ENCODE data around the gene DPEP2. TPM values are rescaled to one million over a fixed set of nuclear protein-coding genes. Genes with fewer than 3 reads are reported as not detected.
A peak's percentile ranks its signal among the peaks of the same experiment; 100 is the strongest.

Gene DPEP2
- total RNA-seq, 1 donor from 2014 or later: 29.5 TPM

DNA sequence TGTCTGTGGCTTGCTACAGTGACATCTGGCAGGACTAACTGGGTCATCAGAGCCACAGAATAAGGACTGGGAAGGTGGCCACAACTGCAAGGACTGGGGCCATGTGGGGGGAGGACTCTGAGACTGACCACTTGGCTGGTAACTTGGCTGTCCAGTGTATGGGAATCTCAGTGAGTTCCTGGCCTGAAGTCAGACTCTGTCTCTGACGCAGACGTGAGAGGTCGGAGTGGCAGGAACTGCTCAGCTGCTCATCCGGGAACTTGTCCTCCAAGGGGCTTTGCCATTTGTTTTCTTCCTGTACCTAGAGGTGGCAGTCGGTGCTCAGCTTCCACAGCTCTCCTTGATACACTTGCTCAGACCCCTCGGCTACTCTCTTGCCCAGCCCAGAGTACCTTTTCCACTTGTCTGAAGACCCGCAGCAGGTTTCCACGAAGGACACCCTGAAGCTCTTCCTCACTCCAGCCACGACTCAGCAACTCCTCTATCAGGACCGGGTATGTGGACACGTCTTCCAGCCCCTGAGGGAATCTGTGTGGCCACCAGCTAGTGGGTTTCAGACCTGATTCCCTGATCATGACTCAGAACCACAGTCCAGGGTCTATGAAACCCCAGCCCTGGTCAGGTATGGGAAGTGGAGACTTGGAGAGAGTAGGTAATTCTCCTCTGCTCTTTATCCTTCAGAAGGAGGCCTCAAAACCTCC is 11.7 kb downstream of the DPEP2 start:
- DNase-seq (no peak), ATAC-seq (no peak)
- no peaks in the 10 kb centered on the region for H3K9me3 ChIP-seq
- no peaks in the 10 kb centered on the region for H3K27me3 ChIP-seq (ENCODE audit: low read depth)
- H3K4me1 ChIP-seq: peaks cover 39% of the 10 kb centered on the region
- no peaks in the 10 kb centered on the region for H3K36me3 ChIP-seq
- TF ChIP-seq, protein P1, sequence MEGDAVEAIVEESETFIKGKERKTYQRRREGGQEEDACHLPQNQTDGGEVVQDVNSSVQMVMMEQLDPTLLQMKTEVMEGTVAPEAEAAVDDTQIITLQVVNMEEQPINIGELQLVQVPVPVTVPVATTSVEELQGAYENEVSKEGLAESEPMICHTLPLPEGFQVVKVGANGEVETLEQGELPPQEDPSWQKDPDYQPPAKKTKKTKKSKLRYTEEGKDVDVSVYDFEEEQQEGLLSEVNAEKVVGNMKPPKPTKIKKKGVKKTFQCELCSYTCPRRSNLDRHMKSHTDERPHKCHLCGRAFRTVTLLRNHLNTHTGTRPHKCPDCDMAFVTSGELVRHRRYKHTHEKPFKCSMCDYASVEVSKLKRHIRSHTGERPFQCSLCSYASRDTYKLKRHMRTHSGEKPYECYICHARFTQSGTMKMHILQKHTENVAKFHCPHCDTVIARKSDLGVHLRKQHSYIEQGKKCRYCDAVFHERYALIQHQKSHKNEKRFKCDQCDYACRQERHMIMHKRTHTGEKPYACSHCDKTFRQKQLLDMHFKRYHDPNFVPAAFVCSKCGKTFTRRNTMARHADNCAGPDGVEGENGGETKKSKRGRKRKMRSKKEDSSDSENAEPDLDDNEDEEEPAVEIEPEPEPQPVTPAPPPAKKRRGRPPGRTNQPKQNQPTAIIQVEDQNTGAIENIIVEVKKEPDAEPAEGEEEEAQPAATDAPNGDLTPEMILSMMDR (IDR thresholded peaks at IDR 0.05): no peak
- H3K27ac ChIP-seq: peak overlapping the region; percentile 60
- no peak overlapping the region for H3K4me3 ChIP-seq
- intact Hi-C loops (cut with DNase I): no loop called here

DNA sequence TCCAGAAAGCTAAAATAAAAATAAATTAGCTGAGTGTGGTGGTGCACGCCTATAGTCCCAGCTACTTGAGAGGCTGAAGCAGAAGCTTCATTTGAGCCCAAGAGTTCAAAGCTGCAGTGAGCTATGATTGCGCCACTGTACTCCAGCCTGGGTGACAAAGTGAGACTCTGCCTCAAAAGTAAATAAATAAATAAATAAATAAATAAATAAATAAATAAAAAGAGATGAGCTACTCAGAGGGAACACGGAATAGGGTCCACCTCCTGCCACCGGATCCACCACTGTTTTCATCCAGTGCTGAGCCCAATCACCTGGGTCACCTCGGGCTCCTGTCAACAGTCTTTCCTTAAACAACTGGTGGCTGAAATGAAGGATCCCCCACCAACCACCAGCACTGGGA is 12.3 kb downstream of the DPEP2 start:
- H3K4me1 ChIP-seq: peaks cover 37% of the 10 kb centered on the region
- no peaks in the 10 kb centered on the region for H3K9me3 ChIP-seq
- intact Hi-C loops (cut with DNase I): no loop called here
- H3K27me3 ChIP-seq (ENCODE audit: low read depth): no peaks in the 10 kb centered on the region
- ATAC-seq (no peak), DNase-seq (no peak)
- TF ChIP-seq, protein P1 (IDR thresholded peaks at IDR 0.05): no peak
- H3K4me3 ChIP-seq: no peak overlapping the region
- peak overlapping the region; percentile 60 for H3K27ac ChIP-seq
- H3K36me3 ChIP-seq: no peaks in the 10 kb centered on the region

DNA sequence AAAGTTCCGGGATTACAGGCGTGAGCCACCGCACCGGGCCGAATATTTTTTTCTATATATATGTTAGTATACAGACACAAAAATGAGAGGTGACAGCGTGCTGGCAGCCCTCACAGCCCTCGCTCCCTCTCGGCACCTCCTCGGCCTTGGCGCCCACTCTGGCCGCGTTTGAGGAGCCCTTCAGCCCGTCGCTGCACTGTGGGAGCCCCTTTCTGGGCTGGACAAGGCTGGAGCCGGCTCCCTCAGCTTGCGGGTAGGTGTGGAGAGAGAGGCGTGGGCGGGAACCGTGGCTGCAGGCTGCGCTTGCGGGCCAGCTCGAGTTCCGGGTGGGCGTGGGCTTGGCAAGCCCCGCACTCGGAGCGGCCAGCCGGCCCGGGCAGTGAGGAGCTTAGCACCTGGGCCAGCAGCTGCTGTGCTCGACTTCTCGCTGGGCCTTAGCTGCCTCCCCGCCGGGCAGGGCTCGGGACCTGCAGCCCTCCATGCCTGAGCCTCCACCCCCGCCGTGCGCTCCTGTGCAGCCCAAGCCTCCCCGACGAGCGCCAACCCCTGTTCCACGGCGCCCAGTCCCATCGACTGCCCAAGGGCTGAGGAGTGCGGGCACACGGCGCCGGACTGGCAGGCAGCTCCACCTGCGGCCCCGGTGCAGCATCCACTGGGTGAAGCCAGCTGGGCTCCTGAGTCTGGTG is 17.1 kb downstream of the DPEP2 start:
- ATAC-seq: no peak
- H3K36me3 ChIP-seq: no peaks in the 10 kb centered on the region
- H3K27me3 ChIP-seq (ENCODE audit: low read depth): peaks cover 6% of the 10 kb centered on the region
- peaks cover 31% of the 10 kb centered on the region for H3K4me1 ChIP-seq
- TF ChIP-seq, protein P1 (IDR thresholded peaks at IDR 0.05): no peak
- no peaks in the 10 kb centered on the region for H3K9me3 ChIP-seq
- H3K4me3 ChIP-seq: no peak overlapping the region
- no peak overlapping the region for H3K27ac ChIP-seq
- DNase-seq: no peak
- intact Hi-C loops (cut with DNase I): no loop called here

DNA sequence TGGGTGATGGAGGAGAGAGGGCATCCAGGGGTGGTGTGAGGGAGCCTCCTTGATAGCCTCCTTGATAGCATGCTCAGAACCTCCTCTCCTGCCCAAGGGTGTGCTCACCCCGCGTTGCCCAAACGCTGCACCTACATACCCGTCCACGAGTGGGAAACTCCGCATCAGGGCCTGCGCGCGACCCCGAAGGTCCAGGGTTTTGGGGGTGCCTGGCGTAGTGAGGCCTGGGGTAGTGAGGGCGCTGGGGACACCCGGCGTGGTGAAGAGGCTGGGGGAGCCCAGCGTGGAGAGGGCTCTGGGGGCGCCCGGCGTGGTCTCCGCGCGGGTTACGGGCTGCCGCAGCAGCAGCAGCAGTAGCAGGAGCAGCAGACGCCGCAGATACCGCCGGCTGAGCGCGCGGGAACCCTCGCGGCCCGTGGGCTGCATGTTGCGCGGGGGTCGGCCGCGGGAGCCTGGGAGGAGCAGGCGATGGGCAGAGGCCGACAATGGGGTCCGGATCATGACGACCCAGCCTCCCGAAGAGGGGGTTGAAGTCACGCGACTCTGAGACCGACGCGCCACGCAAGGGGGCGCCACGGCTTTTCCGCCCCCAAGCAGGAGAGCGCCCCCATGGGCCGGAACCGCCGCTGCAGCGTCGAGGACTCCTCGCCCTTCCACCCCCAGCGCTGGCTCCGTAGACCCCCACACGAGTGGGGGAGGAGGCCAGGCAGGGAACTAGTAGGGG is 19.2 kb downstream of the DPEP2 start, which contains the start of gene DPEP3:
Gene DPEP3, minus strand, starts transcription at position 545 of the 724 bp plus-strand sequence. Its CDS starts 119 bp downstream, at position 426.
- TF ChIP-seq, protein P1 (IDR thresholded peaks at IDR 0.05): peak; percentile 9
- peaks cover 18% of the 10 kb centered on the region for H3K4me1 ChIP-seq
- ATAC-seq (peak in 1 of 2 donors; percentile 3), DNase-seq (no peak)
- H3K27ac ChIP-seq: no peak within 1 kb of the TSS
- peaks cover 6% of the 10 kb centered on the region for H3K27me3 ChIP-seq (ENCODE audit: low read depth)
- H3K4me3 ChIP-seq: no peak within 1 kb of the TSS
- no peaks in the 10 kb centered on the region for H3K9me3 ChIP-seq
- intact Hi-C loops (cut with DNase I): no loop called here
- no peaks in the 10 kb centered on the region for H3K36me3 ChIP-seq

DNA sequence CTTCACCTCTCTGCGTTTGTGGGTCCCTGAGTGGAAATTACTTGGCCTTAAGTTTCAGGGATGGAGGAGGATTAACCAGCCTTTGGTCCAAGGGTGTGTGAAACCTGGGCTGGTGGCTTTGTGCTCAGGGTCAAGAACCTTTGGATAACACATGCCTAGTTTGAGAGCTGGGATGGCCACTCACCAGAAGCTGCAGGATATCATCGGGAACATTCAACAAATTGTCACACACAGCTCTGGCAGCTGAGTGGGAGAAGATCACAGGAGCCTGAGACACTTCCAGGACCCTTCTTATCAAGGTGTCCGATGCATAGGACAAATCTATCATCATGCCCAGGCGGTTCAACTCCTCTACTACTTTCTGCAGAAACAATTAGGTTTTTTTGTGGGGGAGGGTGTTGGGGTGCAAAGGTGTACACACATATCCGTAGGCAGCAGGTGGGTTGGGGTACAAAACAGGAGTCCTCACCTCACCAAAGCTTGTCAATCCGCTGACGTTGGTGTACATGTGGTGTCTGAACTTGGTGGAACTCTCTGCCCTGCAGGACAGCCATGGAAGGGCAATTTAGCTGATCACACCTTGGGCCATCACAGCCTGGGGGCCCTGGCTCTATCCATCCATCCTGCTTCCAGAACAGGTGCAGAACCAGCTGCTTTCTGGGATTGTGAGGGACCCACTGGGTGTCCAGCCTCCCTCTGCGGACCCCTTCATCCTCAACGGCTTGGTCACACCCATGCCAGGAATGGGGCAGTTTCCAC is 21.6 kb downstream of the DPEP2 start:
- Histone ChIP-seq H3K27ac (no peak overlapping the region), H3K9me3 (no peaks in the 10 kb centered on the region), H3K36me3 (no peaks in the 10 kb centered on the region), H3K4me1 (no peaks in the 10 kb centered on the region), H3K4me3 (no peak overlapping the region), H3K27me3 (ENCODE audit: low read depth) (peaks cover 6% of the 10 kb centered on the region)
- intact Hi-C loops (cut with DNase I): no loop called here
- ATAC-seq (no peak), DNase-seq (no peak)
- TF ChIP-seq, protein P1 (IDR thresholded peaks at IDR 0.05): no peak

Measured in lower lobe of right lung (tissue), 2 donors.